T-helper 1 cell treated with Interleukin-12 subunit alpha and Interleukin-12 subunit beta and Interleukin-4 antibody, amounts not matched to agents 30 μg/mL and 1 μg/mL, for 36 hours (primary cell): Measurements from ENCODE around the gene TARS3.
"Not testable (repeated sequence)": the region's sequence is repeated elsewhere in the genome, so short reads cannot be mapped to it uniquely, and the experiment has no call there.

Source experiments
- H3K27ac Mint-ChIP-seq: one replicate; pipeline ENCODE4 v1.8.0; 2021; ENCODE audit warnings: mild to moderate bottlenecking, mixed read lengths
- H3K27me3 Mint-ChIP-seq: one replicate; pipeline ENCODE4 v1.8.0; 2021; ENCODE audit warnings: low read depth, mixed read lengths
- H3K36me3 Mint-ChIP-seq: one replicate; pipeline ENCODE4 v1.8.0; 2021; ENCODE audit warnings: low read depth, mixed read lengths
- H3K4me1 Mint-ChIP-seq: one replicate; pipeline ENCODE4 v1.8.0; 2021; ENCODE audit warnings: low read depth, mixed read lengths
- H3K4me3 Mint-ChIP-seq: one replicate; pipeline ENCODE4 v1.8.0; 2021; ENCODE audit warnings: mild to moderate bottlenecking, moderate library complexity, mixed read lengths
- H3K9me3 Mint-ChIP-seq: one replicate; pipeline ENCODE4 v1.8.0; 2021; ENCODE audit warnings: mixed read lengths

The TARS3 gene

GRCh38 chr15:101637038-101637437, 87.2 kb downstream of the TARS3 start:
- no peaks in the 10 kb centered on the region for H3K9me3 Mint-ChIP-seq
- H3K4me1 Mint-ChIP-seq: peaks cover 8% of the 10 kb centered on the region
- no peak overlapping the region for H3K4me3 Mint-ChIP-seq
- peaks cover 18% of the 10 kb centered on the region for H3K36me3 Mint-ChIP-seq
- no peak overlapping the region for H3K27ac Mint-ChIP-seq
- no peaks in the 10 kb centered on the region for H3K27me3 Mint-ChIP-seq

GRCh38 chr15:101635944-101636727, 88.1 kb downstream of the TARS3 start:
- H3K4me1 Mint-ChIP-seq: peaks cover 3% of the 10 kb centered on the region
- no peaks in the 10 kb centered on the region for H3K27me3 Mint-ChIP-seq
- H3K27ac Mint-ChIP-seq: no peak overlapping the region
- no peak overlapping the region for H3K4me3 Mint-ChIP-seq
- H3K36me3 Mint-ChIP-seq: peaks cover 13% of the 10 kb centered on the region
- H3K9me3 Mint-ChIP-seq: no peaks in the 10 kb centered on the region

GRCh38 chr15:101633356-101633755, 90.9 kb downstream of the TARS3 start:
- no peak overlapping the region for H3K27ac Mint-ChIP-seq
- H3K4me1 Mint-ChIP-seq: no peaks in the 10 kb centered on the region
- no peaks in the 10 kb centered on the region for H3K36me3 Mint-ChIP-seq
- no peak overlapping the region for H3K4me3 Mint-ChIP-seq
- no peaks in the 10 kb centered on the region for H3K9me3 Mint-ChIP-seq
- H3K27me3 Mint-ChIP-seq: no peaks in the 10 kb centered on the region

- H3K4me3 Mint-ChIP-seq, H3K27me3 Mint-ChIP-seq, H3K9me3 Mint-ChIP-seq, H3K27ac Mint-ChIP-seq: not testable (repeated sequence)
- Mint-ChIP-seq H3K36me3 (peaks cover 11% of the 10 kb centered on the region), H3K4me1 (peaks cover 13% of the 10 kb centered on the region)
Observed at GRCh38 chr15:101626729-101627128, 97.5 kb downstream of the TARS3 start.

- peaks cover 13% of the 10 kb centered on the region for H3K4me1 Mint-ChIP-seq
- H3K27ac Mint-ChIP-seq: no peak overlapping the region
- H3K9me3 Mint-ChIP-seq: peaks cover 4% of the 10 kb centered on the region
- H3K4me3 Mint-ChIP-seq: no peak overlapping the region
- no peaks in the 10 kb centered on the region for H3K27me3 Mint-ChIP-seq
- peaks cover 11% of the 10 kb centered on the region for H3K36me3 Mint-ChIP-seq
Observed at GRCh38 chr15:101625980-101626379, 98.3 kb downstream of the TARS3 start.

GRCh38 chr15:101625184-101625583, 99.1 kb downstream of the TARS3 start:
- Mint-ChIP-seq H3K4me3 (no peak overlapping the region), H3K27ac (no peak overlapping the region), H3K36me3 (peaks cover 11% of the 10 kb centered on the region), H3K27me3 (no peaks in the 10 kb centered on the region), H3K9me3 (peaks cover 4% of the 10 kb centered on the region), H3K4me1 (peaks cover 13% of the 10 kb centered on the region)

GRCh38 chr15:101623367-101624304, 100.6 kb downstream of the TARS3 start:
- H3K4me3 Mint-ChIP-seq: no peak overlapping the region
- peaks cover 4% of the 10 kb centered on the region for H3K9me3 Mint-ChIP-seq
- H3K36me3 Mint-ChIP-seq: peaks cover 11% of the 10 kb centered on the region
- peaks cover 13% of the 10 kb centered on the region for H3K4me1 Mint-ChIP-seq
- H3K27ac Mint-ChIP-seq: no peak overlapping the region
- no peaks in the 10 kb centered on the region for H3K27me3 Mint-ChIP-seq

GRCh38 chr15:101621961-101622360, 102.3 kb downstream of the TARS3 start:
- Mint-ChIP-seq H3K27ac (no peak overlapping the region), H3K4me1 (peaks cover 13% of the 10 kb centered on the region), H3K36me3 (peaks cover 11% of the 10 kb centered on the region), H3K4me3 (no peak overlapping the region), H3K27me3 (no peaks in the 10 kb centered on the region), H3K9me3 (peaks cover 4% of the 10 kb centered on the region)

GRCh38 chr15:101620671-101621070, 103.6 kb downstream of the TARS3 start:
- Mint-ChIP-seq H3K36me3 (peaks cover 5% of the 10 kb centered on the region), H3K9me3 (peaks cover 4% of the 10 kb centered on the region), H3K4me1 (peaks cover 10% of the 10 kb centered on the region), H3K4me3 (no peak overlapping the region), H3K27ac (no peak overlapping the region), H3K27me3 (no peaks in the 10 kb centered on the region)

GRCh38 chr15:101619615-101619865, 104.7 kb downstream of the TARS3 start:
- peaks cover 3% of the 10 kb centered on the region for H3K36me3 Mint-ChIP-seq
- H3K4me3 Mint-ChIP-seq: no peak overlapping the region
- H3K4me1 Mint-ChIP-seq: peaks cover 10% of the 10 kb centered on the region
- H3K27ac Mint-ChIP-seq: no peak overlapping the region
- no peaks in the 10 kb centered on the region for H3K27me3 Mint-ChIP-seq
- peaks cover 4% of the 10 kb centered on the region for H3K9me3 Mint-ChIP-seq

GRCh38 chr15:101618851-101619614, 105.2 kb downstream of the TARS3 start:
- Mint-ChIP-seq H3K27ac (no peak overlapping the region), H3K9me3 (peaks cover 2% of the 10 kb centered on the region), H3K36me3 (peaks cover 2% of the 10 kb centered on the region), H3K4me1 (peaks cover 9% of the 10 kb centered on the region), H3K27me3 (no peaks in the 10 kb centered on the region), H3K4me3 (no peak overlapping the region)

- no peaks in the 10 kb centered on the region for H3K9me3 Mint-ChIP-seq
- no peaks in the 10 kb centered on the region for H3K36me3 Mint-ChIP-seq
- no peak overlapping the region for H3K4me3 Mint-ChIP-seq
- H3K4me1 Mint-ChIP-seq: peaks cover 4% of the 10 kb centered on the region
- H3K27me3 Mint-ChIP-seq: no peaks in the 10 kb centered on the region
- H3K27ac Mint-ChIP-seq: no peak overlapping the region
Observed at GRCh38 chr15:101618076-101618475, 106.2 kb downstream of the TARS3 start.

- Mint-ChIP-seq H3K27me3 (no peaks in the 10 kb centered on the region), H3K27ac (no peak overlapping the region), H3K9me3 (no peaks in the 10 kb centered on the region), H3K36me3 (no peaks in the 10 kb centered on the region), H3K4me1 (peaks cover 4% of the 10 kb centered on the region), H3K4me3 (no peak overlapping the region)
Observed at GRCh38 chr15:101617390-101617965, 106.8 kb downstream of the TARS3 start.
